AG09309 (cell line): ENCODE data around the gene GNG13.
"Not testable (repeated sequence)": the region's sequence is repeated elsewhere in the genome, so short reads cannot be mapped to it uniquely, and the experiment has no call there.

Experiments used
- DNase-seq: peaks from one replicate; pipeline ENCODE4 v3.0.0-alpha.2; 2010; ENCODE audit warnings: low read depth
- H3K4me3 ChIP-seq: 2 replicates; pipeline ENCODE4 v1.5.1; 2011; ENCODE audit warnings: mild to moderate bottlenecking, low read depth, low read length, moderate library complexity; ENCODE audit not compliant: control insufficient read depth
- TF ChIP-seq, protein P1 (sequence below): IDR thresholded peaks from 2 replicates; pipeline ENCODE4 v1.5.1; 2011; ENCODE audit warnings: mild to moderate bottlenecking, low read depth, low read length, inconsistent platforms; ENCODE audit not compliant: insufficient read depth, control insufficient read depth; ENCODE audit errors: missing control alignments

The GNG13 gene

DNA sequence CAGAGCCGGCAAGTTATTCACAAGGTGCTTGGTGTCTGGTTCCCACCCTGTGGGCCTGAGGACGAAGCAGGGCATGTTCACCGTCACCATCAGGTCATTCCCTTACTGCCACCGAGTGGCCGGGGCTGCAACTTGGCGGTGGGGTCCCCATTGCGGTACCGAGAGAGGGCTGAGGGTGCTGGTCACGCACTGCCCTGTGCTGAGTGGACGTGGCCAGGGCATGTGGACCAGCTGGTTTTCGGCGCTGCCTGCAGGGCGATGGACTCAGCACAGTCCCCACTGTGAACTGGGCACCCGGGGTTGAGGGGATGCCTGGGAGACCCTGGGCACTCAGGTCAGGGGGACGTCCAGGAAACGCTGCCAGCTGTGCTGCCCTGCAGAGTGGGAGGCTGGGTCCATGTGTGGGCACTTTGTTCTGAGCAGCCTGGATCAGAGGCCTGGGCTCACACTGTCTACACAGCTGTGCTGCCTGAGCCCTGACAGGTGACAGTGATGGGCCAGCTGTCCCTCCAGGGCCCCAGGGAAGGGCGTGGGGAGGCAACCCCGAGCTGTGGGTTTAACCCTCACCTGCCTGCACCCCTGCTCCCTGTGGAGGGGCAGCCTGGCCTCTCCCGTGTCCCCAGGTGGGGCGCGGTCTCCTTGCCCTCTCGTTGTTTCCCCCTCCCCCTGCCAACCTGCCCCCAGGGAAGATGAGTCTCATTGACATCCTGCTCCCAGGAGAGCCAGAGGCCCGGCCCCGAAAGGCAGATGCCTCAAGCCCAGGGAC lies 39.3 kb upstream of the GNG13 start:
- no peak overlapping the region for H3K4me3 ChIP-seq
- no peak for DNase-seq
- TF ChIP-seq, protein P1, sequence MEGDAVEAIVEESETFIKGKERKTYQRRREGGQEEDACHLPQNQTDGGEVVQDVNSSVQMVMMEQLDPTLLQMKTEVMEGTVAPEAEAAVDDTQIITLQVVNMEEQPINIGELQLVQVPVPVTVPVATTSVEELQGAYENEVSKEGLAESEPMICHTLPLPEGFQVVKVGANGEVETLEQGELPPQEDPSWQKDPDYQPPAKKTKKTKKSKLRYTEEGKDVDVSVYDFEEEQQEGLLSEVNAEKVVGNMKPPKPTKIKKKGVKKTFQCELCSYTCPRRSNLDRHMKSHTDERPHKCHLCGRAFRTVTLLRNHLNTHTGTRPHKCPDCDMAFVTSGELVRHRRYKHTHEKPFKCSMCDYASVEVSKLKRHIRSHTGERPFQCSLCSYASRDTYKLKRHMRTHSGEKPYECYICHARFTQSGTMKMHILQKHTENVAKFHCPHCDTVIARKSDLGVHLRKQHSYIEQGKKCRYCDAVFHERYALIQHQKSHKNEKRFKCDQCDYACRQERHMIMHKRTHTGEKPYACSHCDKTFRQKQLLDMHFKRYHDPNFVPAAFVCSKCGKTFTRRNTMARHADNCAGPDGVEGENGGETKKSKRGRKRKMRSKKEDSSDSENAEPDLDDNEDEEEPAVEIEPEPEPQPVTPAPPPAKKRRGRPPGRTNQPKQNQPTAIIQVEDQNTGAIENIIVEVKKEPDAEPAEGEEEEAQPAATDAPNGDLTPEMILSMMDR = no peak

DNA sequence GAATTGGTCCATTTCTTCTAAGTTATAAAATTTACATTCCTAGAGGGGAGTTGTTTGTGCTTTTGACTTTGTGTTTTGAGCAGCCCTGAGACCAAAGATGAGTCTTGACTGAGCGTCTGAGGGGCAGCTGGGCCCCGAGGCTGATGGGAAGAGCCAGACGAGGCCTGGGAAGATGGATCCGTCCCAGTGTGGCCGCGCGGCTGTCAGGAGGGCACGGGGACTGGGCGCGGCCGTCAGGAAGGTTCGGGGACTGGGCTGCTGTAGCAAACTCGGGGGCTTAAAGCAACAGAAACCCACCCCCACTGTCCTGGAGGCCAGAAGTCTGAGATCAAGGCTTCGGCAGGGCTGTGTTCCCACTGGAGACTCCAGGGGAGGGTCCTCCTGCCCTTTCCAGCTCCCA lies 38.2 kb upstream of the GNG13 start:
- TF ChIP-seq, protein P1 = no peak
- DNase-seq = no peak
- H3K4me3 ChIP-seq = no peak overlapping the region

DNA sequence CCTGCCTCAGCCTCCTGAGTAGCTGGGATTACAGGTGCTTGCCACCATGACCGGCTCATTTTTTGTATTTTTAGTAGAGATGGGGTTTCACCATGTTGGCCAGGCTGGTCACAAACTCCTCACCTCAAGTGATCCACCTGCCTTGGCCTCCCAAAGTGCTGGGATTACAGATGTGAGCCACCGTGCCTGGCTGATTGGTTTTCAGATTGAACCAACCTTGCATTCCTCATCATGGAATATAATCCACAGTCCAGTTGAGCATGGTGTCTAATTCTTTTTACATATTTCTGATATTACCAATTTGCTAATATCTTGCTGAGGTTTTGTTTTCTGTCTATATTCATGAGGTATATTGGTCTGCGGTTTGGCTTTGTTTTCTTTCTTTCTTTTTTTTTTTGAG lies 36.3 kb upstream of the GNG13 start:
- DNase-seq, H3K4me3 ChIP-seq: not testable (repeated sequence)

DNA sequence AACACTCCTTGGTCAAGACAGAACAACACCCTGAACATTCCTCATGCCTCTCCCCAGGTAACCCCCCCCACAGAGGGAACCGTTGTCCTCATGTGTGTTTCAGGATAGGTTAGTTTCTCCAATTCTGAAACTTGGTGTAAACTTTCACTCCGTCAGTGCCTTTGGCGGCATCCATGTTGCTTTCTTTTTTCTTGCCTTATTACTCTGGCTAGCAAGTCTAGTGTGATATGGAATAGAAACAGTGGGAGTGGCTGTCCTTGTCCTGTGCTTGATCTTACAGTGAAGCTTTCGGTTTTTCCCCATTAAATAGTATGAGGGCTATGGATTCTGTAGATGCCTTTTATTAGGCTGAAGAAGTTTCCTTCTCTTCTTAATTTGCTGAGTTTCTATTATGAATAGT lies 35.7 kb upstream of the GNG13 start:
- no peak overlapping the region for H3K4me3 ChIP-seq
- DNase-seq = no peak
- TF ChIP-seq, protein P1 = no peak

DNA sequence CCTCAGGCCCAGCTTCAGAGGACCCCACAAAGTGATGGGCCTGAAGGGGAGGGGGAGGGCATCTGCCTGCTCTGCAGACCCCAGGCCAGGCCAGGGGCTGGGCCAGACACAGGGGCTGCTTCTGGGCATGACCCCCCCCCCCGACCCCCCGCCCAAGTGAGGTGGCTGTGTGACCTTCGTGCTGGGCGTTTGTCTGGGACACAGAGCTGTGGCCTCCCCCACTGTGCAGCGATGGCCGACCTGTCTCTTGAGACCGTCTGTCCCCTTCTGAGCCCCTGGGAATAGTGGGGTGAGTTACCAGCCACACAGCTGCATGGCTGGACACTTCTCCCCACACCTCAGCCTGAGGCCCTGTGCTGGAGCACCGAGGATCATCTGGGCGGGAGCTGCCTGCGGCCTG lies 34.8 kb upstream of the GNG13 start:
- no peak for DNase-seq
- H3K4me3 ChIP-seq = no peak overlapping the region
- TF ChIP-seq, protein P1 = no peak

DNA sequence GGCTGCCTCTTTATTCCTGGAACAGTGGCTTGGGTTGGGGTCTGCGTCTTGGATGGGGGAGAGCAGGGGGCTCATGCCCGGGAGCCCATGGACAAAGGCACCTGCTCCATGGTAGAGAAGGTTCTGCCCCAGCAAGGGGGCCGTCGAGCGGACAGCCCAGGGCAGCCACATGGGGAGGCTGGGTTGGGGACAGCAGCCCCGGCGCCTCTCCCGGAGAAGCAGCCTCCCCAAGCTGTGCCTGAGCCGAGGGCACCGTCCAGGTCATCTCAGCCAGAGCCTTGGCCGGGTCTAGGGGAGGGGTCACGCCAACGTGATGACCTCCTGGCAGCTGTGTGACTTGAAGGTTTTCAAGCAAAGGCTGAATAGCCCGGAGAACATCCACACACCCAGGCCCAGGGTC lies 32.9 kb upstream of the GNG13 start:
- TF ChIP-seq, protein P1 = no peak
- DNase-seq = no peak
- H3K4me3 ChIP-seq = no peak overlapping the region

DNA sequence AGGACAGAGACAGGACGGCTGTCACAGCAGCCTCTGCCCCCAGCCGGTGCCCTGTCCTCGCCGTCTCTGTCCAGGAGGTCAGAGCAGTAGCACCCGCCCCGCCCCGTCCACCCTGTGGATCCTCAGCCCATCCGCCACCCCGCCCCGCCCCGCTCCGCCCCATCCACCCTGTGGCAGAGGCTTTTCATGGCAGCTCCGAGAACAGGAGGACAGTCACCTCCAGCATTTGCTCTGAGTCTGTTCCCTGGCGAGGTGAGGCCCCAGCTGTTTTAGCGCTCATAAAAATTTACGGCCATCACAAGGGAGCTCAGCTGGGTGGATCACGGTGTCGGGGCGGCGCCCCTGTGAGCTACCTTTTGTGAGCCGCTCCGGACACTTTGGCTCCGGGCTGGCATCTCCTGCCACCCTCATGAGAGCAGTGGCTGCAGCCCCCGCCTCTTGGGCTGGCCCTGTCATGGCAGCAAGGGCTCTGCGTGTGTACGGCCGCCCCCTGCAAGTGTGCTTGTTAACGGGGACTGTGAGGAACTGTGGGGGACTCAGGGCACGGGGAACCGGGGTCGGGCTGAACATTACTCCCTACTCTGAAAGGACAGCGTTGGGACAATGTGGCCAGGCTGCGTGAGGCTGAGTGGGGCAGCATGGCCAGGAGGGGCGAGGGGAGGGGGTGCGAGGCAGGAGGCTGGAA lies 32.3 kb upstream of the GNG13 start:
- H3K4me3 ChIP-seq = no peak overlapping the region
- no peak for DNase-seq
- TF ChIP-seq, protein P1 = no peak
